Duodenal mucosa (tissue), 2 donors: Measurements from ENCODE around the gene CITED2.

ENCODE experiments used
- H3K27ac ChIP-seq: one replicate; pipeline ENCODE4 v1.7.0; 2013; ENCODE audit warnings: low read depth, low read length
- H3K27me3 ChIP-seq, 2 donors: one replicate each; pipeline ENCODE4 v1.7.0; 2013; ENCODE audit warnings: low read length in 2 of 2, control low read depth in 1 of 2; ENCODE audit not compliant: insufficient read depth in 2 of 2, control insufficient read depth in 1 of 2
- H3K36me3 ChIP-seq, 2 donors: one replicate each; pipeline ENCODE4 v1.7.0; 2013; ENCODE audit warnings: low read length in 2 of 2, control low read depth in 1 of 2; ENCODE audit not compliant: insufficient read depth in 2 of 2, control insufficient read depth in 1 of 2
- H3K4me1 ChIP-seq, 2 donors: one replicate each; pipeline ENCODE4 v1.7.0; 2013; ENCODE audit warnings: low read length in 2 of 2, control low read depth in 1 of 2; ENCODE audit not compliant: insufficient read depth in 2 of 2, control insufficient read depth in 1 of 2
- H3K4me3 ChIP-seq, 2 donors: one replicate each; pipeline ENCODE4 v1.7.0; 2013; ENCODE audit warnings: low read length in 2 of 2, low read depth in 1 of 2
- H3K9ac ChIP-seq, 2 donors: one replicate each; pipeline ENCODE4 v1.7.0; 2013; ENCODE audit warnings: low read length in 2 of 2, low read depth in 1 of 2
- H3K9me3 ChIP-seq, 2 donors: one replicate each; pipeline ENCODE4 v1.7.0; 2013; ENCODE audit warnings: low read length in 2 of 2, control low read depth in 1 of 2; ENCODE audit not compliant: control insufficient read depth in 1 of 2

The CITED2 gene

GRCh38 chr6:139373154-139373927 lies 1.1 kb downstream of the CITED2 start:
- Histone ChIP-seq H3K36me3 (peaks cover 0 to 6% of the 10 kb centered on the region in 2 donors), H3K9ac (peak overlapping the region; percentile 98 to 99), H3K4me1 (peaks cover 36 to 39% of the 10 kb centered on the region in 2 donors), H3K27me3 (no peaks in the 10 kb centered on the region), H3K9me3 (no peaks in the 10 kb centered on the region), H3K4me3 (peak overlapping the region; percentile 99), H3K27ac (peak overlapping the region; percentile 99)

- Histone ChIP-seq H3K4me1 (peaks cover 35 to 36% of the 10 kb centered on the region in 2 donors), H3K27me3 (no peaks in the 10 kb centered on the region), H3K9me3 (no peaks in the 10 kb centered on the region), H3K27ac (peak overlapping the region; percentile 99), H3K36me3 (peaks cover 0 to 6% of the 10 kb centered on the region in 2 donors), H3K4me3 (peak overlapping the region; percentile 99), H3K9ac (peak overlapping the region; percentile 98 to 99)
Measured at GRCh38 chr6:139372326-139373153, 1.9 kb downstream of the CITED2 start.

GRCh38 chr6:139371421-139372203 lies 2.8 kb downstream of the CITED2 start:
- H3K27me3 ChIP-seq = no peaks in the 10 kb centered on the region
- H3K4me3 ChIP-seq = peak overlapping the region; percentile 99
- H3K9me3 ChIP-seq = no peaks in the 10 kb centered on the region
- H3K4me1 ChIP-seq = peaks cover 32 to 35% of the 10 kb centered on the region in 2 donors
- peak overlapping the region; percentile 52 to 58 for H3K9ac ChIP-seq
- H3K27ac ChIP-seq = peak overlapping the region; percentile 15
- peaks cover 0 to 6% of the 10 kb centered on the region in 2 donors for H3K36me3 ChIP-seq

GRCh38 chr6:139370999-139371345 lies 3.5 kb downstream of the CITED2 start:
- Histone ChIP-seq H3K9me3 (no peaks in the 10 kb centered on the region), H3K4me1 (peaks cover 26 to 29% of the 10 kb centered on the region in 2 donors), H3K27ac (no peak overlapping the region), H3K27me3 (no peaks in the 10 kb centered on the region), H3K4me3 (peak overlapping the region; percentile 53 to 99), H3K9ac (peak overlapping the region; percentile 1 to 35), H3K36me3 (peaks cover 0 to 6% of the 10 kb centered on the region in 2 donors)

- Histone ChIP-seq H3K27ac (peak overlapping the region; percentile 7), H3K27me3 (no peaks in the 10 kb centered on the region), H3K4me3 (peak overlapping the region; percentile 53), H3K4me1 (peaks cover 26 to 29% of the 10 kb centered on the region in 2 donors), H3K36me3 (peaks cover 0 to 6% of the 10 kb centered on the region in 2 donors), H3K9me3 (no peaks in the 10 kb centered on the region), H3K9ac (peak overlapping the region; percentile 1 to 35)
Measured at GRCh38 chr6:139370283-139370998, 4.0 kb downstream of the CITED2 start.

GRCh38 chr6:139369568-139370282 lies 4.7 kb downstream of the CITED2 start:
- H3K27ac ChIP-seq = peak overlapping the region; percentile 17
- H3K4me1 ChIP-seq = peaks cover 26 to 29% of the 10 kb centered on the region in 2 donors
- H3K9me3 ChIP-seq = no peaks in the 10 kb centered on the region
- peaks cover 0 to 6% of the 10 kb centered on the region in 2 donors for H3K36me3 ChIP-seq
- peak overlapping the region; percentile 1 to 35 for H3K9ac ChIP-seq
- H3K4me3 ChIP-seq = peak overlapping the region; percentile 53
- H3K27me3 ChIP-seq = no peaks in the 10 kb centered on the region

- no peak overlapping the region for H3K4me3 ChIP-seq
- no peak overlapping the region for H3K9ac ChIP-seq
- H3K36me3 ChIP-seq = peaks cover 0 to 6% of the 10 kb centered on the region in 2 donors
- no peak overlapping the region for H3K27ac ChIP-seq
- no peaks in the 10 kb centered on the region for H3K9me3 ChIP-seq
- no peaks in the 10 kb centered on the region for H3K27me3 ChIP-seq
- peaks cover 26 to 29% of the 10 kb centered on the region in 2 donors for H3K4me1 ChIP-seq
Measured at GRCh38 chr6:139369068-139369467, 5.4 kb downstream of the CITED2 start.

GRCh38 chr6:139368661-139369060 lies 5.8 kb downstream of the CITED2 start:
- Histone ChIP-seq H3K9me3 (no peaks in the 10 kb centered on the region), H3K36me3 (peaks cover 0 to 4% of the 10 kb centered on the region in 2 donors), H3K27me3 (no peaks in the 10 kb centered on the region), H3K27ac (no peak overlapping the region), H3K9ac (no peak overlapping the region), H3K4me3 (no peak overlapping the region), H3K4me1 (peaks cover 26 to 29% of the 10 kb centered on the region in 2 donors)

- no peaks in the 10 kb centered on the region for H3K27me3 ChIP-seq
- no peak overlapping the region for H3K27ac ChIP-seq
- peaks cover 26 to 29% of the 10 kb centered on the region in 2 donors for H3K4me1 ChIP-seq
- no peak overlapping the region for H3K4me3 ChIP-seq
- H3K36me3 ChIP-seq = no peaks in the 10 kb centered on the region
- no peaks in the 10 kb centered on the region for H3K9me3 ChIP-seq
- H3K9ac ChIP-seq = no peak overlapping the region
Measured at GRCh38 chr6:139367810-139368351, 6.6 kb downstream of the CITED2 start.
